HG03558 (cell line): ENCODE data around the gene TRIM59.

ENCODE experiments used
- ATAC-seq: cut with Tn5 transposase; IDR thresholded peaks from one replicate; pipeline ENCODE4 v1.9.1; 2021; ENCODE audit warnings: moderate number of reproducible peaks; ENCODE audit not compliant: unreplicated experiment; ENCODE audit errors: extremely low read depth

The TRIM59 gene

GRCh38 chr3:160409812-160410610 is 39.6 kb downstream of the TRIM59 start:
- no peak for ATAC-seq

GRCh38 chr3:160403796-160404470 is 45.7 kb downstream of the TRIM59 start:
- no peak for ATAC-seq

- no peak for ATAC-seq
These were observed 46.5 kb downstream of the TRIM59 start for GRCh38 chr3:160403028-160403545.

GRCh38 chr3:160402221-160403027 is 47.2 kb downstream of the TRIM59 start:
- no peak for ATAC-seq

- no peak for ATAC-seq
These were observed 48.1 kb downstream of the TRIM59 start for GRCh38 chr3:160401291-160402095.

GRCh38 chr3:160400702-160401150 is 48.9 kb downstream of the TRIM59 start:
- ATAC-seq = no peak

GRCh38 chr3:160400030-160400701 is 49.4 kb downstream of the TRIM59 start:
- ATAC-seq = no peak

- peak; percentile 93 for ATAC-seq
These were observed 50.2 kb downstream of the TRIM59 start, which contains the start of the genes IFT80 and SMC4 for GRCh38 chr3:160399125-160400029. Gene IFT80 (minus strand): TSS chr3:160399225. CDS start chr3:160384600, 14,625 bp downstream. Gene SMC4 (plus strand): TSS chr3:160399650. CDS start chr3:160400827, 1,177 bp downstream.

- ATAC-seq = no peak
These were observed 50.8 kb downstream of the TRIM59 start for GRCh38 chr3:160398820-160399124.

- ATAC-seq = no peak
These were observed 54.3 kb downstream of the TRIM59 start for GRCh38 chr3:160395297-160395696.

- ATAC-seq = no peak
These were observed 55.6 kb downstream of the TRIM59 start for GRCh38 chr3:160394009-160394392.

- no peak for ATAC-seq
These were observed 56.1 kb downstream of the TRIM59 start for GRCh38 chr3:160393346-160394008.

- no peak for ATAC-seq
These were observed 56.8 kb downstream of the TRIM59 start for GRCh38 chr3:160392798-160393197.

- no peak for ATAC-seq
These were observed 58.9 kb downstream of the TRIM59 start for GRCh38 chr3:160390565-160391138.
